ENCODE data around the gene UBR4.

GRCh38 chr1:19219451-19219850 lies 9.4 kb upstream of the UBR4 start:
- TF ChIP-seq CTCF (IDR thresholded peaks at IDR 0.05) = no peak
- no peak for TF ChIP-seq POLR2A (IDR thresholded peaks at IDR 0.05)
